Stimulated activated naive CD8-positive, alpha-beta T cell treated with anti-CD3 and anti-CD28 coated beads, Interleukin-15, Interleukin-2, amounts not matched to agents 100 U/mL and 50 U/mL, for 24 hours (primary cell): ENCODE measurements around the gene FTSJ3.
"Not testable (repeated sequence)": the region's sequence is repeated elsewhere in the genome, so short reads cannot be mapped to it uniquely, and the experiment has no call there.

Source experiments
- ATAC-seq: fragments of 150-1000 bp; cut with Tn5 transposase; one replicate; pipeline ENCODE4 v1.10.0; 2021
- DNase-seq: peaks from one replicate; pipeline ENCODE4 v3.0.0; 2021

FTSJ3 gene, protein sequence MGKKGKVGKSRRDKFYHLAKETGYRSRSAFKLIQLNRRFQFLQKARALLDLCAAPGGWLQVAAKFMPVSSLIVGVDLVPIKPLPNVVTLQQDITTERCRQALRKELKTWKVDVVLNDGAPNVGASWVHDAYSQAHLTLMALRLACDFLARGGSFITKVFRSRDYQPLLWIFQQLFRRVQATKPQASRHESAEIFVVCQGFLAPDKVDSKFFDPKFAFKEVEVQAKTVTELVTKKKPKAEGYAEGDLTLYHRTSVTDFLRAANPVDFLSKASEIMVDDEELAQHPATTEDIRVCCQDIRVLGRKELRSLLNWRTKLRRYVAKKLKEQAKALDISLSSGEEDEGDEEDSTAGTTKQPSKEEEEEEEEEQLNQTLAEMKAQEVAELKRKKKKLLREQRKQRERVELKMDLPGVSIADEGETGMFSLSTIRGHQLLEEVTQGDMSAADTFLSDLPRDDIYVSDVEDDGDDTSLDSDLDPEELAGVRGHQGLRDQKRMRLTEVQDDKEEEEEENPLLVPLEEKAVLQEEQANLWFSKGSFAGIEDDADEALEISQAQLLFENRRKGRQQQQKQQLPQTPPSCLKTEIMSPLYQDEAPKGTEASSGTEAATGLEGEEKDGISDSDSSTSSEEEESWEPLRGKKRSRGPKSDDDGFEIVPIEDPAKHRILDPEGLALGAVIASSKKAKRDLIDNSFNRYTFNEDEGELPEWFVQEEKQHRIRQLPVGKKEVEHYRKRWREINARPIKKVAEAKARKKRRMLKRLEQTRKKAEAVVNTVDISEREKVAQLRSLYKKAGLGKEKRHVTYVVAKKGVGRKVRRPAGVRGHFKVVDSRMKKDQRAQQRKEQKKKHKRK

DNA sequence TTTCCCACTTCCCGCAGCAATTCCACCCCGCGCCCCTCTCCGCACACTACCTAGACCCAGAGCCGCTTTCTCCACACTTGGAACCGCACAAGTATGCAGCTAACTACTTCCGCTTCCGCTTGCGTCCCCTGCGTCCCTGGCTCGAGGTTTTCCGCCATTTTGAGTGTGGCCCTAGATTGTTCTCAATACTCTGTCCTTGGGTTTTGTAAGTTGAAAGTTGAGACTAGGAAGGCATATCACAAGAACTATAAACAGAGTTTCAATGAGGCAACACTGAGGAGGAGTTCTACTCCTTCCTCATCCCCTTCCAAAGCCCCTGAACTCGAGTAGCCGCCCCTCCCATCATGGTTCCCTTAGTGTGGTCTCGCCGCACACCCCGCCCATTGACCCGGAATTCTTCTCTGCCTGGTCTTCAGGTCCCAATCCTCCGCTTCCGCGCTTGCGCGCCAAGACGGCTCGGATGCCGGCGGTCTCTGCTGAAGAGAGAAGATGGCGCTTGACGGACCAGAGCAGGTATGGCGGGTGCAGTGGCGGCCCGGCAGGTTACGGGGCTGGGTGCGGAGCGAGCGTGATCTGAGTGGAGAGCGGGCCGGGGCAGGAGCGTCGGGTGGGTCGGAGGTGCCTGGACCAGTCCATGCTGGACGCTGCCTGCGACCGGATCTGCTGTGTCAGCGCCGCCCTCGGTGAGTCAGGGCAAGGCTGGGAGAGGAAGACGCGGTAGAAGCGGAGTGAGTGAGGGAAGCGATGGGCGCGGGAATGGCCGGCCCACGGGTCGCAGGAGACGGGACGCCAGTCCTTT lies at the start of gene FTSJ3, which contains the start of gene PSMC5:
FTSJ3 (minus strand) TSS at position 662 of the 799 bp plus-strand sequence. CDS start 761 bp downstream, outside the sequence.
PSMC5 (plus strand) TSS at position 430 of the 799 bp plus-strand sequence; CDS start at position 490, 60 bp downstream.
- ATAC-seq (peak; percentile 93), DNase-seq (peak; percentile 96)

DNA sequence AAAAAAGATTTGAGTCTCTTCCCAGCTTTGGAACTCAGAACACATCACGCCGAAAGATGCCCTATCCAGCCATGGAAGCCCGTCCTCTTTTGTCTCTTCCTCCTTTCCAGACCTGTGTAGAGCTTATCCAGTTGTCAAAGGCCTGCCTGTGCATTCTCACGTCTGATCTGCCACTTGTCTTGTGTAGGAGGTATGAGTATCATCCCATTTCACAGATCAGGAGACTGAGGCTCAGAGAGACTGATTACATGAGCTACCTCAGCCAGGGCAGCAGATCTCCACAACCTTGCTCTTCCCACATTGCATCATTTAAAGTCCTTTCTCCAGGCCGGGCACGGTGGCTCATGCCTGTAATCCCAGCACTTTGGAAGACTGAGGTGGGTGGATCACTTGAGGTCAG lies 47.2 kb upstream of the FTSJ3 start:
- ATAC-seq, DNase-seq: not testable (repeated sequence)

DNA sequence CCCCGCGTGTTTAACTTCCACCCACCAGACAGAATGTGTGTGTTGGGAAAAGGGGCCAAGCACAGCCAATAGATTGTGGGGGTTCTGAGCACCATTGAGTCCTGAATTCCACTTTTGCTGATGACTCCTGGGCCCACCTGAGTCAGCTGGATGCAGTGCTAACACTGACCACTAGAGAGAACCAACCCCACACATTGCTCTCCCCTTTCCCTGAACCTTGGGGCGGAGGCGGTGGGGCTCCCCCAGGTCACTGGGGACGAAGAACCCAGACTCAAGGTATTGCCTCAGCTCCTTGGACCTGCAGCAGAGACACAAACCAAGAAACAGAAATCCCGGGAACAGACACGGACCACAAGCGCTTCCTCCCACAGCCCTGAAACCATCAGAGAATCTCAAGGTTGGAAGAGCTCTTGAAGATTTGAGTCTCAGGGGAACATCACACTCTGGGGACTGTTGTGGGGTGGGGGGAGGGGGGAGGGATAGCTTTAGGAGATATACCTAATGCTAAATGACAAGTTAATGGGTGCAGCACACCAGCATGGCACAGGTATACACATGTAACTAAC lies 46.7 kb upstream of the FTSJ3 start:
- DNase-seq, ATAC-seq: not testable (repeated sequence)

DNA sequence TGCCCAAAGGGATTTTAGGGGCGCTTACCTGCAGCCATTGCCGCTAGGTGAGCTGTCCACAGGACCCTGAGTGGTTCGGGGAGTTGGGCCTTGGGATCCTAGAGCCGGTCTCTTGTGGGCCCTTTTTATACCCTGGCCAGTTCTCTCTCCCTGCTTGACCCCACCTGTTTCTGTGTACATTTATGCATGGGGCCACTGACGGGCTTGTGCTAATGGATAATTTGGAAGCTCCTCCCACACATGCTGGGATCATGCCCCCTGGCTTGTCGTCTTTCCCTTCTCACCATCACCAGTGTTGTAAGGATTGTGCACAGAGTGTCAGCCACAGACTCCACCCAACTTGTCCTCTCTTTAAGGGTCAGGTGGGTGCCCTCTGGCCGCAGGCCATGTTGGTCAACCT lies 46.1 kb upstream of the FTSJ3 start, which contains the start of gene CSH2:
CSH2 (minus strand) TSS at position 101 of the 400 bp plus-strand sequence; CDS start at position 38, 63 bp downstream.
- not testable (repeated sequence) for ATAC-seq, DNase-seq

DNA sequence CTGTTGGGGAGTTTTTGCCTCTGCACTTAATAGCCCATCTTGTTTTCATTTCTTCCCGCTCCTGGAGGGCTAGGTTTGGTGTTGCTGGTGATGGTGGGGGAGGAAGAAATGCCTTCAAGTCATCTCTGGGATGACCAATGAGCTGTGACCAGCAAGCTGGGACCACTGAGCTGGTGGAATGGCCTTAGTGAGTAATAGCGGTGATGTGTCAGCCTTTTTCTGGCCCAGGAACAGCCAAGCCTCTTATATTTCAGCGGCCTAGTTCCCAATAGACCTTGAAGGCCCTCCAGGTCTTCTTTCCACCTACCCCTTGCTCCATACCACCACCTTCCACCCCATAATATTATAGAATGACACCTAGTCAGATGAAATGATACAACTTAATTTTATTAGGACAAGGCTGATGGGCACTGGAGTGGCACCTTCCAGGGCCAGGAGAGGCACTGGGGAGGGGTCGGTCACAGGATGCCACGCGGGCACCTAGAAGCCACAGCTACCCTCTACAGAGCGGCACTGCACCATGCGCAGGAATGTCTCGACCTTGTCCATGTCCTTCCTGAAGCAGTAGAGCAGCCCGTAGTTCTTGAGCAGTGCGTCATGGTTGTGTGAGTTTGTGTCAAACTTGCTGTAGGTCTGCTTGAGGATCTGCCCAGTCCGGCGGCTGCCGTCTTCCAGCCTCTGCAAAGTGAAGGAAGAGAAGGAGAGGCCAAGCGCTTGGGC lies 44.3 kb upstream of the FTSJ3 start:
- ATAC-seq, DNase-seq: not testable (repeated sequence)

DNA sequence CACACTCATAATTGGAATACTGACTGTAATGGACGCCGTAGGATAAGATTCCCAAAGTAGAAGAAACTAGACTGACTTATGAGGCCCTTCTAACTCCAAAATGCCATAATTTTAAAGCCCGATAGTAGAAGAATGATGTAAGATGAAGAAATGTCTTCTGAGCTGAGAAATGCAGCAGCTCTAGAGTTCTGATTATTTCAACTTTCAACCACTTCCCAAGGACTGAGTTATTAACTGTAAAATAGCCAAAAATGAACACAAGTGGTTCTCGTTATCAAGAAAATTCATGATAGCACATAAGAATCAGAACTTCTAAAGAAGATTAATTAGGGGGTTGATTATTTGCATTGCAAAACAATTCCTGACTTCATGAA lies 42.8 kb upstream of the FTSJ3 start:
- not testable (repeated sequence) for DNase-seq, ATAC-seq

DNA sequence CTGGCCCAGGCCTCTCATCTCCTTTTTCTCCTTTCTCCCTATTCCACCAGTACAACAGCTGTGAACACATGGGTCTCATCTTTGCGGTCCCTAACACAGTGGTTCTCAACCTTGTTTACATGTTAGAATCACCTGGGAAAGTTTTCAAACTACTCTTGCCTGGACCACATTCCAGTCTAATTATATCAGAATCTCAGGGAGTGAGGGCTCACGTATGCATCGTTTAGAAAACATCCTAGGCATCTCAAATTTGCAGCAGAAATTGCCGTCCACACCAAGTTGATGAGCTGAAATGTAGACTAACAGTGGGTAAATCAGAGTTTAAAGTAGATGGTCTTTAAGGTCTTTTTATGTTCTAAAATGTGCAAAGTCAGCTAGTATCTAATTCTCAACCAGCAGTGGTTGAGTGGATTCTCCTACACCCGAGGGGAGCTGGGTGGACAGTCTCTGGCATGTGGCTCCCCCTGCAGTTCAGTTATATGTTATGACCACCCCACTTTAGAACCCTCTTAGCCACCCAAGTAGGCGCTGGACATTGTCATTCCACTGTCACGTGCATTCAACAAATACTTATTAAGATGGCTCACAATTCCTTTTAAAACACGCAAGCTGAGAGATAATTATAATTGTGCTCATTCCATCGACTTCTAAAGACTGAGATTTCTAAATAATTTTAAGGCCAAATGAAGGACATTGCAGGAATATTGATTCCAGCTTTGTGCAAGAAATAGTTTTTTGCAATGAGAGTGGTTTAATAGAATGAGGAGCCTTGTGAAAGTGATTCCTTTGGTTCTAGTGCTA lies 42.2 kb upstream of the FTSJ3 start:
- ATAC-seq = not testable (repeated sequence)

DNA sequence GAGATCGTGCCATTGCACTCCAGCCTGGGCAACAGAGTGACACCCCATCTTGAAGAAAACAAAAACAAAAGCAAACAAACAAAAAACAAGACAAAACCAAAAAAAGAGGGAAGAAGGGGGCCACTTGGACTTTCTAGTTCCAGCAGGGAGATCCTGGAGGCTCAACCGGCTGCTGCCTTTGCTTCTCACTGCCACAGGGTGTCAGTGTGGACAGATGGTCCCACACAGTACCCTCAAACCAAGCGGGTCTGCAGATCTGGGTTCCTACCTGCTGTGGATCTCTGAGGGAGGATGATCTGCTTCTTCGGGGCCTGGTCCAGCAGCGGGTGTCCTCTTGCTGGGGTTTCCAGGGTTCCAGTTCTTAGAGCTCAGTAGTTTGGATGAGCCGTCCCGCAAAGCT lies 39.2 kb upstream of the FTSJ3 start:
- peak; percentile 33 for ATAC-seq
- not testable (repeated sequence) for DNase-seq

More for the DNA sequence above, 42.2 kb upstream of the FTSJ3 start:
- DNase-seq = not testable (repeated sequence)

DNA sequence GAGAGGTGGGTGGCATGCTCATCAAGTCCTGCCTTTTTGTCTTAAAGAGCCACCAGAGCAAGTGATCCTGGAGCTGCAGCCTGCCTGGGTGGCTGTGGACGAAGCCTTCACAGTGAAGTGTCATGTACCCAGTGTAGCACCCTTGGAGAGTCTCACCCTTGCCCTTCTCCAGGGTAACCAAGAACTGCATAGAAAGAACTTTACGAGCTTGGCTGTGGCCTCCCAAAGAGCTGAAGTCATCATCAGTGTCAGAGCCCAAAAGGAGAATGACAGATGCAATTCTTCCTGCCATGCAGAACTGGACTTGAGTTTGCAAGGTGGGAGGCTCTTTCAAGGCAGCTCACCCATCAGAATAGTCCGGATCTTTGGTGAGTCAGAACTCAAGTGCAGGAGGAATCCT lies 31.8 kb upstream of the FTSJ3 start:
- ATAC-seq (no peak), DNase-seq (no peak)

DNA sequence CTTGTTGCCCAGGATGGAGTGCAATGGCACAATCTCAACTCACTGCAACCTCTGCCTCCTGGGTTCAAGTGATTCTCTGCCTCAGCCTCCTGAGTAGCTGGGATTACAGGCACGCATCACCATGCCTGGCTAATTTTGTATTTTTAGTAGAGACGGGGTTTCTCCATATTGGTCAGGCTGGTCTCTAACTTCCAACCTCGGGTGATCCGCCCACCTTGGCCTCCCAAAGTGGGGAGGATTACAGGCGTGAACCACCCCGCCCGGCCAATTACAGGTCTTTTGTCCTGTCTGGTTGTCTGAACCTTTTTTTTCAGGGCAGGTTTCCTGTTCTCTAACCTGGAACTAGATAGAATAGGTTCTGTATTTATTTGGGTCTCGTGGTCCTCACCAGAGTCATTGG lies 29.0 kb upstream of the FTSJ3 start:
- not testable (repeated sequence) for DNase-seq, ATAC-seq

DNA sequence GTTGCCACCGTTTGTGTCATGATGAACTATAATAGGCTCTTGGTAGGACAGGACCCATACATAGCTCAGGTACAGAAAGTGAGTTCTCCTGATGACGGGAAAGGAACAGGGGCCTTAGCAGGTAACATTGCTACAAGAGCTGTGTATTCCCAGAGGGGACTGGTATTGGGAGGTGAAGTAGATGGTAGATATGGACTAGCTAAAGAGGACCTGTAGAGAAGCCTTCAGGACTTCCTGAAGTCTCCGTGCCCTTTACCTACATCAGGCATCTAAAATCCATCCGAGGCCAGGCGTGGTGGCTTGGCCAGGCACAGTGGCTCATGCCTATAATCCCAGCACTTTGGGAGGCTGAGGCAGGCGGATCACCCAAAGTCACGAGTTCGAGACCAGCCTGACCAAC lies 27.7 kb upstream of the FTSJ3 start:
- no peak for DNase-seq

DNA sequence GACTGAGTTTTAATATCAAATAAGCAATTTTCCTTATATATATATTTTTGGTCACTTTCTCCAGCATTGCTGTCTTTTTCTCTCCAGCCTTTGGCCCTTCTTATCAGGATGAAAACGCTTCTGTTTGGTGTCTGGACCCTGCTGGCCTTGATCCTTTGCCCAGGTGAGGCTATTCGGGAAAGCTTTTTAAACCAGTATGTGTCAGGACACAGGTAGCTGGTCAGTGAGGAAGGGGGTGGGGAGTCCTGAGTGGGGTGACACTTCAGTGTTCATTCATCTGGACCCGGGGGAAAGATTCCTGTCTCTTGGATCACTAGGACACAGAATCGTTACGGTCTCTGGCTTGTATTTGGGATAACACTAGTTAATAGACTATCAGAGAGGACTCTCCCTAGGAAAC lies 27.2 kb upstream of the FTSJ3 start:
- no peak for DNase-seq
- ATAC-seq = no peak

More for the DNA sequence above, 27.7 kb upstream of the FTSJ3 start:
- no peak for ATAC-seq

DNA sequence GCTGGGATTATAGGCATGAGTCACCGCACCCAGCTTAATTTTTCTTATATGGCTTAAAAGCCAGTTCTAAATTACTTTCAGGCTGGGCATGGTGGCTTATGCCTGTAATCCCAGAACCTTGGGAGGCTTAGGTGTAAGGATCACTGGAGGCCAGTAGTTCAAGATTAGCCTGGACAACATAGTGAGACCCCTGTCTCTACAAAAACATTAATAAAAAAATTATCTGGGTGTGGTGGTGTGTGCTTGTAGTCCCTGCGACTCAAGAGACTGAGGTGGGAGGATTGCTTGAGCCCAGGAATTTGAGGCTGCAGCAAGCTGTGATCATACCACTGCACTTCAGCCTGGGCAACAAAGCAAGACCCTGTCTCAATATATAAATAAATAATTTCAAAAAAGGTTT lies 25.8 kb upstream of the FTSJ3 start:
- no peak for DNase-seq
- ATAC-seq = no peak

DNA sequence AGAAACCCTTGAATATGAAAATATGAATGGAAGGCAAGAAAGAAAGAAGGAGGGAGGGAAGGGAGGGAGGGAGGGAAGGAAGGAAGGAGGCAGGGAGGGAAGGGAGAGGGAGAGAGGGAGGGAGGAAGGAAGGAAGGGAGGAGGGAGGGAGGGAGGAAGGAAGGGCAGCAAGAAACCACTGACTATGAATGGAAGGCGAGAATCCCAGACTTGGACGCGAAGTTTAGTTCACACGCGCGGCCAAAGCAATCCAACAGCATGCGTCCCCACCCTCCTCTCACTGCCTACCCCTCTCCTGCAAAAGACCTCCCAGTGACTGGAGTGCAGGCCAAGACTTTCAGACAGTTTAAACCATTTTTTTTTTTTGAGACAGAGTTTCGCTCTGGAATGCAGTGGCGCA lies 22.9 kb upstream of the FTSJ3 start:
- DNase-seq = no peak
- ATAC-seq = no peak

DNA sequence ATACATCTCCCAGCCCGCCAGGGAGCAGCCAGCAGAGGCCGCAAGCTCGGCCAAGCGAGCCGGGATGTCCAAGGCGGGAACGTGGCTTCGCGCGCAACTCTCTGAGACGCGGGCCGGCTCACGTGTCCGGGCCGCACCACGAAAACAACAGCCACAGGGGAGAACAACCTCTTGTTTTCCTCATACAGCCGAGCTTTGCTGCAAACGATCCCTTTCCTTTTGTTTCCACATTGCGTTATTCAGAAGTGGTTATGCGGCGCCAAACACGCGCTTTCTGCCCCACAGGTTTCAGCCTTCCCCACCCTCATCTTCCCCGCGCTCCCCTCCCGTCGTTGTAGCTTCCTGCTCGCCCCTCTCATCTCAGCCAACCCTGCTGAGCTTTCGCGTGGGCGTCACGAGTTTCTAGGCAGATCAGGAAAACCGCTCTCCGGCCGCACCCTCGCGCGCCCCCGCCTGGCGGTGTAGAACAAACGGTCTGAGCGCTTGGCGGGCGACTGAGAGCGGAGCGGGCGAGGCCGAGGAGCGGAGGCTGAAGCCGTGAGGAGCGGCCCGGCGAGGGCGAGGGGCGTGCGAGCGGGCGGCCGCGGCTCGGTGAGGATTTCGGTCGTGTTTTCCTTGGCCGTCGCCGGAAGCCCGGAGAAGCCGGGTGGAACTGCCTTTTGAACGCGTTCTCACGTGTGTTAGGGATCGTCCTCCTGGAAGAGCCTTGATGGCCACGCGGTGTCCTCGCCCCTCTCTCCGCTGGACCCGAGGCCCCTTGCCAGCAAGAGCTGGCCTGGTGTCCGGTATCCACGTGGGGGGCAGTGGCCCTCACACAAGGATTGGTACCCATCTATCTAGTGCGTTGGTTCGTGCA lies 21.6 kb upstream of the FTSJ3 start:
- DNase-seq (peak; percentile 98), ATAC-seq (peak; percentile 94)

DNA sequence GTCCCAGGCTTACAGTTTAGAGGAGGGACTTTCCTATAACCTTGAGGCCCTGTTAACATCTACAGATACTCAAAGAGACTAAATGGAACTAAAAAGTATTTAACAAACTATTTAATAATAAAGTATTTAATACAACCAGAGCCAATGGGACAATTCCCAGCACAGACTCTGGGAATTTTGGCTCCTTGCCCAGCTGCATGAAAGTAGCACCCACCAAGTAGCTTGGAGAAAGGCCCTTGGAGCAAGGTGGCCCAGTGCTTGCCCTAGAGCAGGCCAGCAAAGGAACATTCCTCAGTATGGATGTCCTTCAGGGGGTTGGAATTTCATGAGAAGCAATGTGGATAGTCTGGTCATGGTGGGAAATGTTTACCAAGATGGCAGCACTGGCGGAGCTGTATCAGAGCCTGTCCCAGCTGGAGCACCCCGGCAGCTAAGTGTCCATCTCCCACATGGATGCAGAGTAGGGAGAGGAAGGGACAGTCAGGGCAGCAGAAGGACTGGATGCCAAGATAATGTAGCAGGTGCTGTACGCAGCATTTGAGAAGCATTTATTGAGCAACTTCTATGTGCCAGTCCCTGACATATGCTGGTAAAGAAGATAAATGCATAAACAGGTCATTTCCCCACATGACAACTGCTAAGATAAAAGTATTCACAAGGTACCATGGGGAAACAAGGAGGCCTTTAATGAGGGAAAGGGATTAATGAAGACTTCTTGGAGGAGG lies 20.2 kb upstream of the FTSJ3 start:
- no peak for DNase-seq

DNA sequence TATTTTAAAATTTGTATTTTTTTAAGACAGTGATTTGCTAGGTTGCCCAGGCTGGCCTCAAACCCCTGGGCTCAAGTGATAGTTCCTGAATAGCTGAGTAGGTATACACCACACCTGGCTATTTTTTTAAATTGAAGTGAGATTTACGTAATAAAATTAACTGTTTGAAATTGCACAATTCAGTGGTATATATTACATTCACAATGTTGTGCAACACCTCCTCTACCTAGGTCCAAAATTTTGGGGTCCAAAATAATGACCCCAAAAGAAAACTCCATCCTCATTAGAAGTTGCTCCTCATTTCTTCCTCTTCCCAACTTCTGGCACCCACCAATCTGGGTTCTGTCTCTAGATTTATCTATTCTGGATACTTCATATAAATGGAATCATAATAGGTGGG lies 18.0 kb upstream of the FTSJ3 start:
- ATAC-seq (no peak), DNase-seq (no peak)

More for the DNA sequence above, 20.2 kb upstream of the FTSJ3 start:
- ATAC-seq = no peak
